Body of pancreas (tissue), 4 donors: ENCODE data around the gene CNTLN.

Source experiments
- CTCF ChIP-seq, 7 experiments: fragments of 450-650 bp in 4 of 7; fragments of 200-600 bp in 3 of 7; sonication (generic) in 3 of 7; IDR thresholded peaks; one replicate each; pipeline ENCODE4 v1.5.1; 2016 to 2019; ENCODE audit warnings: antibody characterized with exemption in 7 of 7
- POLR2A ChIP-seq, 3 donors: fragments of 450-650 bp; IDR thresholded peaks; one replicate each; pipeline ENCODE4 v1.6.1; 2016; ENCODE audit warnings: antibody characterized with exemption in 3 of 3, mild to moderate bottlenecking in 2 of 3

- no peak for TF ChIP-seq POLR2A (IDR thresholded peaks at IDR 0.05)
- no peak for TF ChIP-seq CTCF (IDR thresholded peaks at IDR 0.05)
Observed at GRCh38 chr9:17509701-17510100, 374.9 kb downstream of the CNTLN start.
